Gastrocnemius medialis (tissue), 4 donors: ENCODE results near the gene ALDH1B1. TPM values are rescaled to one million over a fixed set of nuclear protein-coding genes. Genes with fewer than 3 reads are reported as not detected.

ENCODE experiments used
- ATAC-seq, 2 donors: fragments of 150-250 bp; one replicate each; pipeline ENCODE4 v1.9.1; 2016
- DNase-seq, 2 donors: peaks; one replicate each; pipeline ENCODE4 v3.0.0-alpha.2; 2019
- H3K27ac ChIP-seq, 4 donors: fragments of 200-600 bp; sonication (generic); 1 replicate in 1 of 4; 2 replicates in 3 of 4; pipeline ENCODE4 v1.5.1; 2016 to 2018; ENCODE audit warnings: mild to moderate bottlenecking in 2 of 4, moderate library complexity in 1 of 4
- H3K27me3 ChIP-seq, 3 donors: fragments of 200-600 bp; sonication (generic) in 2 of 3; 1 replicate in 1 of 3; 2 replicates in 2 of 3; pipeline versions ENCODE4 v1.5.1 to v1.6.0; 2016 to 2019; ENCODE audit warnings: mild to moderate bottlenecking in 1 of 3, moderate library complexity in 1 of 3
- H3K36me3 ChIP-seq, 2 donors: fragments of 200-600 bp; sonication (generic) in 1 of 2; one replicate each; pipeline ENCODE4 v1.5.1; 2017 to 2018
- H3K4me1 ChIP-seq, 2 donors: fragments of 200-600 bp; sonication (generic) in 1 of 2; one replicate each; pipeline ENCODE4 v1.5.1; 2016 to 2017; ENCODE audit warnings: mild to moderate bottlenecking in 2 of 2
- H3K4me3 ChIP-seq, 4 donors: fragments of 200-600 bp; sonication (generic) in 3 of 4; 1 replicate in 1 of 4; 2 replicates in 3 of 4; pipeline ENCODE4 v1.5.1; 2016 to 2019; ENCODE audit warnings: mild to moderate bottlenecking in 2 of 4
- H3K9me3 ChIP-seq, 3 donors: fragments of 200-600 bp; sonication (generic) in 2 of 3; 1 replicate in 1 of 3; 2 replicates in 2 of 3; pipeline ENCODE4 v1.5.1; 2016 to 2019
- POLR2A ChIP-seq, 2 donors: fragments of 450-650 bp; IDR thresholded peaks; one replicate each; pipeline ENCODE4 v1.6.1; 2017; ENCODE audit warnings: antibody characterized with exemption in 2 of 2, mild to moderate bottlenecking in 2 of 2, moderate library complexity in 2 of 2
- in situ Hi-C, 4 donors: fragments of 200-750 bp; cut with MboI; loops; one replicate each; pipeline versions ENCODE4 v1.15.0 to v1.8.0; 2017; ENCODE audit warnings: low sequenced_read_pairs in 4 of 4
- intact Hi-C: fragments of 100-400 bp; cut with DNase I; formaldehyde crosslinking; loops from one replicate; pipeline ENCODE4 v1.15.1; 2023; ENCODE audit warnings: low total_unique reads
- total RNA-seq, 4 donors: library from RNA; depleted of rRNA; stranded (reverse); fragments of >200 nt; gene quantifications; one replicate each; pipeline versions ENCODE4 v1.1.0 to v1.2.3, GENCODE V29; 2016
- TF ChIP-seq, protein P1 (sequence below), 5 experiments: fragments of 450-650 bp in 3 of 5; fragments of 200-600 bp in 2 of 5; sonication (generic) in 2 of 5; IDR thresholded peaks in 4 of 5; conservative IDR thresholded peaks in 1 of 5; 1 replicate in 4 of 5; 2 replicates in 1 of 5; pipeline ENCODE4 v1.5.1; 2016 to 2019; ENCODE audit warnings: antibody characterized with exemption in 5 of 5, mild to moderate bottlenecking in 3 of 5, moderate library complexity in 3 of 5

Gene ALDH1B1
- total RNA-seq, 4 donors from 2014 or later: 21.0 to 50.9 (median 36.0) TPM

DNA sequence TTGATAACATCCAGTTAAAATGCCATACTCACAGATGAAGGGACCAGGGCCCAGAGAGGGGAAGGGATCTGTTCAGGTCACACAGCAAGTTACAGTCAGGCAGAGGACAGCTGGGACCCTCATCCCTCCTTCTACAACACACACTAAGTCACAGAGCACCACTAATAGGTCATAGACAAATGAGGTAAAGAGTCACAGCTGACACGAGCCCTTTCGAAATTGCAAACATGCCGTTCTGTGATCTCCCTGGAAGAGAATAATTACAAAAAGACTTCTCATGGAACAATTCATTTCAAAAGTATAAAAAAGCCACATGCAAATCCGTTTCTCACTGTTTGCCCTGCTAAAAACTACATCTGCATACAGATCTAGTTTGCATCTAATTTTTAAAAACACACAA is 16.2 kb downstream of the ALDH1B1 start:
- no peaks in the 10 kb centered on the region for H3K36me3 ChIP-seq
- intact Hi-C loops (no loop called here), in situ Hi-C loops (loop anchor here in 3 of 4 donors (5.0 to 25.0 kb wide), 4 partner anchors 51 to 646 kb away; partner anchors contain the start of gene TRMT10B (in 1 of the 3))
- no peaks in the 10 kb centered on the region for H3K4me1 ChIP-seq
- H3K27ac ChIP-seq: no peak overlapping the region
- H3K4me3 ChIP-seq: no peak overlapping the region
- ATAC-seq: no peak
- no peak for DNase-seq
- TF ChIP-seq, protein P1, sequence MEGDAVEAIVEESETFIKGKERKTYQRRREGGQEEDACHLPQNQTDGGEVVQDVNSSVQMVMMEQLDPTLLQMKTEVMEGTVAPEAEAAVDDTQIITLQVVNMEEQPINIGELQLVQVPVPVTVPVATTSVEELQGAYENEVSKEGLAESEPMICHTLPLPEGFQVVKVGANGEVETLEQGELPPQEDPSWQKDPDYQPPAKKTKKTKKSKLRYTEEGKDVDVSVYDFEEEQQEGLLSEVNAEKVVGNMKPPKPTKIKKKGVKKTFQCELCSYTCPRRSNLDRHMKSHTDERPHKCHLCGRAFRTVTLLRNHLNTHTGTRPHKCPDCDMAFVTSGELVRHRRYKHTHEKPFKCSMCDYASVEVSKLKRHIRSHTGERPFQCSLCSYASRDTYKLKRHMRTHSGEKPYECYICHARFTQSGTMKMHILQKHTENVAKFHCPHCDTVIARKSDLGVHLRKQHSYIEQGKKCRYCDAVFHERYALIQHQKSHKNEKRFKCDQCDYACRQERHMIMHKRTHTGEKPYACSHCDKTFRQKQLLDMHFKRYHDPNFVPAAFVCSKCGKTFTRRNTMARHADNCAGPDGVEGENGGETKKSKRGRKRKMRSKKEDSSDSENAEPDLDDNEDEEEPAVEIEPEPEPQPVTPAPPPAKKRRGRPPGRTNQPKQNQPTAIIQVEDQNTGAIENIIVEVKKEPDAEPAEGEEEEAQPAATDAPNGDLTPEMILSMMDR (IDR thresholded peaks at IDR 0.05 in 4 of 5, conservative IDR thresholded peaks at IDR 0.05 in 1 of 5): no peak
- no peak for TF ChIP-seq POLR2A (IDR thresholded peaks at IDR 0.05)
- H3K9me3 ChIP-seq: no peaks in the 10 kb centered on the region
- H3K27me3 ChIP-seq: peaks cover 8 to 16% (median 10%) of the 10 kb centered on the region in 3 donors

DNA sequence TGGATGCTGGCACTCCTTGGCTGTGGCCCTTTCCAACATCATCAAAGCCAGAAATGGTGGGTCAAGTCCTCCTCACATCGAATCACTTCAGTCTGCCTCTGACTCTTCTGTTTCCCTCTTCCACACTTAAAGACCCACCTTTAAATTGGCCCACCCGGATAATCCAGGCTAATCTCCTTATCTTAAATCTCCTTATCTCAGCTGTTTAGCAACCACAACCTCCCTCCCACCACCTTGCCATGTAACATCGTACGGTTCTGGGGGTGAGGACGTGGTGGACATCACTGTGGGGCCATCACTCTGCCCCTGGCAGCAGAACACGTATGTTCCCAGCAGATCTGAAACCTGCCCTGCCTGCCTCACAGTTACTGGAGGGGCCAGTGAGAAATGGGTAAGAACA is 20.2 kb downstream of the ALDH1B1 start:
- H3K4me3 ChIP-seq: no peak overlapping the region
- no peak for TF ChIP-seq POLR2A (IDR thresholded peaks at IDR 0.05)
- ATAC-seq (no peak), DNase-seq (no peak)
- peaks cover 8 to 14% (median 11%) of the 10 kb centered on the region in 3 donors for H3K27me3 ChIP-seq
- no peaks in the 10 kb centered on the region for H3K4me1 ChIP-seq
- no peaks in the 10 kb centered on the region for H3K9me3 ChIP-seq
- no peaks in the 10 kb centered on the region for H3K36me3 ChIP-seq
- intact Hi-C loops: no loop called here
- in situ Hi-C loops: loop anchor here in 2 of 4 donors (10.0 to 25.0 kb wide), 2 partner anchors 58 to 650 kb away; partner anchors contain the start of gene TRMT10B (in 1 of the 2)
- no peak overlapping the region for H3K27ac ChIP-seq

DNA sequence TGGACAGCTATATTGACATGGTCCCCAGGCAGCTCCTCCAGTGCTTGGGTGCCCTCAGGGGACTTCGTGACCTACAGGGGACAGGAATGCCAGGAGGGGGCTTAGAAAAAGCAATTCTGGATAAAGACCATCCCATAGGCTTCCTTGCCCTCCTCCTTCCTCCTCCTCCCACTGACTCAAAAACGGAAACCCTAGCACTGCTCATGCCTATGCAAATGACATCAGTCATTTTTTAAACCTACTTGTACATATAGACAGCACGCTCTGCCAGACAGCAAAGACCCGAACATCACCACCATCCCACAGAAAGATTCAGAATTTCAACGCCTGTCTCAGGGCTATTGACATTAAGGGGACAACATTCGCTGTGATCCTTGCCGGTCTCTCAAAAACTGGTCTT is 20.8 kb downstream of the ALDH1B1 start:
- no peak for DNase-seq
- Histone ChIP-seq H3K9me3 (no peaks in the 10 kb centered on the region), H3K27me3 (peaks cover 8 to 14% (median 11%) of the 10 kb centered on the region in 3 donors), H3K36me3 (no peaks in the 10 kb centered on the region), H3K27ac (no peak overlapping the region), H3K4me3 (no peak overlapping the region), H3K4me1 (no peaks in the 10 kb centered on the region)
- TF ChIP-seq, protein P1 (IDR thresholded peaks at IDR 0.05 in 4 of 5, conservative IDR thresholded peaks at IDR 0.05 in 1 of 5): no peak
- TF ChIP-seq POLR2A (IDR thresholded peaks at IDR 0.05): no peak
- in situ Hi-C loops: loop anchor here in 2 of 4 donors (10.0 to 25.0 kb wide), 2 partner anchors 58 to 651 kb away; partner anchors contain the start of gene TRMT10B (in 1 of the 2)
- ATAC-seq: no peak
- intact Hi-C loops: no loop called here

DNA sequence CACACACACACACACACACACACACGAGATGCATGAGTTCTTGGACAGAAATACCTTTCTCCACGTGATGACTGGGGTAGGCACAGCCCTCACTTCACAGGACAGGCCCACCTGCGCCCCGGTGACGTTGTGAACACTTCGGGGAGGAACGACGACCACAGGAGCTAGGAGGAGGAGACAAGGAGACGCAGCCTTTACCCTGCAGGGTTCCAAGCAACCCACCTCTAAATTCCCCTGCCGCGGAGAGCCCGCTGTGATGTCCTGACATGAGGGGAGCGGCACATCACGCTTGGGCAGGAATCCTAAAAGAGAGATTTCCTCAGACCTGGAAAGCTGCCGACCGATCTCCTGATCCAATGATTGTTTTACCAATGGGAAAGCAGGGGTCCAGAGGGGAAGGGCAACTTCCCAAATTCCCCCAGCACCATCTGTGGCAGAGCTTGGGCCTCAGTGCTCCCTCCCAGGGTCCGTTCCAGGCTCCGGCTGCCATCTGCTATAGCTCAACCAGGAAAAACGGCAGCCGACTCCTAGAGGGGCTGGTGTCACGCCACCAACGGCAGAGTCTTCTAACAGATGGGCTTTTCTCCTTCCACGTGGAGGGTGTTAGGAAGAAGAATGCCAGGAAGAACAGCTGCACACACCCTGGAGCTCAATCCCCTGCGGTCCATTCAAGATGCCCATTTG is 21.7 kb downstream of the ALDH1B1 start:
- Histone ChIP-seq H3K27ac (no peak overlapping the region), H3K4me1 (no peaks in the 10 kb centered on the region), H3K27me3 (peaks cover 8 to 14% (median 11%) of the 10 kb centered on the region in 3 donors), H3K4me3 (no peak overlapping the region), H3K9me3 (no peaks in the 10 kb centered on the region), H3K36me3 (no peaks in the 10 kb centered on the region)
- intact Hi-C loops: no loop called here
- DNase-seq (no peak), ATAC-seq (no peak)
- no peak for TF ChIP-seq POLR2A (IDR thresholded peaks at IDR 0.05)
- TF ChIP-seq, protein P1 (IDR thresholded peaks at IDR 0.05 in 4 of 5, conservative IDR thresholded peaks at IDR 0.05 in 1 of 5): no peak
- in situ Hi-C loops: loop anchor here in 2 of 4 donors (10.0 to 25.0 kb wide), 2 partner anchors 59 to 652 kb away; partner anchors contain the start of gene TRMT10B (in 1 of the 2)

DNA sequence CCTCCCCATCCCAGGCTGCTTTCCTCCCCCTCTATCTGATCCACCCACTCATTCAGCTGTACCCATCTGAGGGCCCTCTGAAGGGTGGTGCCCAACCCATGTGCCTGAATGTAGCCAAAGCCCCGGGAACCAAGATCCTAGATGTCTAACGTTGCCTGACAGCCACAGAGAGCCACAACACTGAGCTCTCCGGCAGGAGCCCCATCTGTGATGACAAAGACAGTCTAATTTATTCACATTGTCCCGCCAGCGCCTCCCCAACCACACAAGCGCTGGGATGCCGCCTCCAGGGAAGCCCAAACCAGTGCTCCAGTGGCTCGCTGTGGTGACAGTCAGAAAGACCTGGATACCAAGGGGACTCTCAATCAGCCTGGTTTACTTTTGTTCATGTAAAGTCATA is 23.4 kb downstream of the ALDH1B1 start:
- no peak overlapping the region for H3K4me3 ChIP-seq
- H3K36me3 ChIP-seq: no peaks in the 10 kb centered on the region
- H3K4me1 ChIP-seq: no peaks in the 10 kb centered on the region
- intact Hi-C loops (no loop called here), in situ Hi-C loops (loop anchor here in 2 of 4 donors (10.0 to 25.0 kb wide), 2 partner anchors 61 to 654 kb away; partner anchors contain the start of gene TRMT10B (in 1 of the 2))
- DNase-seq (no peak), ATAC-seq (no peak)
- TF ChIP-seq, protein P1 (IDR thresholded peaks at IDR 0.05 in 4 of 5, conservative IDR thresholded peaks at IDR 0.05 in 1 of 5): no peak
- no peaks in the 10 kb centered on the region for H3K9me3 ChIP-seq
- H3K27me3 ChIP-seq: peaks cover 8 to 14% (median 11%) of the 10 kb centered on the region in 3 donors
- no peak overlapping the region for H3K27ac ChIP-seq
